Measurements from ENCODE around the gene LRRC36. TPM values are rescaled to one million over a fixed set of nuclear protein-coding genes. Genes with fewer than 3 reads are reported as not detected.

LRRC36 gene
- total and polyA plus RNA-seq, 2 of the 13 experiments (the other 11 are each of a cell fraction or from before 2014, with no cell fraction given) = 0.12 to 0.15 TPM

GRCh38 chr16:67298277-67298676 is 28.3 kb upstream of the LRRC36 start (continued):
- TF ChIP-seq, protein P1, sequence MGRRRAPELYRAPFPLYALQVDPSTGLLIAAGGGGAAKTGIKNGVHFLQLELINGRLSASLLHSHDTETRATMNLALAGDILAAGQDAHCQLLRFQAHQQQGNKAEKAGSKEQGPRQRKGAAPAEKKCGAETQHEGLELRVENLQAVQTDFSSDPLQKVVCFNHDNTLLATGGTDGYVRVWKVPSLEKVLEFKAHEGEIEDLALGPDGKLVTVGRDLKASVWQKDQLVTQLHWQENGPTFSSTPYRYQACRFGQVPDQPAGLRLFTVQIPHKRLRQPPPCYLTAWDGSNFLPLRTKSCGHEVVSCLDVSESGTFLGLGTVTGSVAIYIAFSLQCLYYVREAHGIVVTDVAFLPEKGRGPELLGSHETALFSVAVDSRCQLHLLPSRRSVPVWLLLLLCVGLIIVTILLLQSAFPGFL (CRISPR knock-in tag; IDR thresholded peaks at IDR 0.05) = no peak
- TF ChIP-seq KDM5B (CRISPR knock-in tag; IDR thresholded peaks at IDR 0.05; ENCODE audit: borderline replicate concordance) = no peak
- TF ChIP-seq HINFP (CRISPR knock-in tag; IDR thresholded peaks at IDR 0.05; ENCODE audit: low read depth) = no peak
- no peak for TF ChIP-seq FOXM1 (CRISPR knock-in tag; IDR thresholded peaks at IDR 0.05)
- TF ChIP-seq SRF (IDR thresholded peaks at IDR 0.05; ENCODE audit: low read depth, low read length) = no peak
- no peak for TF ChIP-seq FOXA3 (CRISPR knock-in tag; IDR thresholded peaks at IDR 0.05)

- POLR2A ChIA-PET = no interaction called here
- TF ChIP-seq, protein P2, sequence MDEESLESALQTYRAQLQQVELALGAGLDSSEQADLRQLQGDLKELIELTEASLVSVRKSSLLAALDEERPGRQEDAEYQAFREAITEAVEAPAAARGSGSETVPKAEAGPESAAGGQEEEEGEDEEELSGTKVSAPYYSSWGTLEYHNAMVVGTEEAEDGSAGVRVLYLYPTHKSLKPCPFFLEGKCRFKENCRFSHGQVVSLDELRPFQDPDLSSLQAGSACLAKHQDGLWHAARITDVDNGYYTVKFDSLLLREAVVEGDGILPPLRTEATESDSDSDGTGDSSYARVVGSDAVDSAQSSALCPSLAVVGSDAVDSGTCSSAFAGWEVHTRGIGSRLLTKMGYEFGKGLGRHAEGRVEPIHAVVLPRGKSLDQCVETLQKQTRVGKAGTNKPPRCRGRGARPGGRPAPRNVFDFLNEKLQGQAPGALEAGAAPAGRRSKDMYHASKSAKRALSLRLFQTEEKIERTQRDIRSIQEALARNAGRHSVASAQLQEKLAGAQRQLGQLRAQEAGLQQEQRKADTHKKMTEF (CRISPR knock-in tag; IDR thresholded peaks at IDR 0.05) = no peak
- TF ChIP-seq PAWR (CRISPR knock-in tag; IDR thresholded peaks at IDR 0.05; ENCODE audit: borderline replicate concordance) (no peak), ARNTL (CRISPR knock-in tag; IDR thresholded peaks at IDR 0.05) (no peak)
- no peaks in the 10 kb centered on the region for H3K79me2 ChIP-seq (ENCODE audit: insufficient read depth, low read length)
- no peak overlapping the region for H3K27ac ChIP-seq (ENCODE audit: extremely low read length, insufficient read depth, low read length)
- H2AFZ ChIP-seq (ENCODE audit: low read length) = no peak overlapping the region
- DNase-seq (ENCODE audit: low spot score) (no peak), FAIRE-seq (no peak), ATAC-seq (no peak)
- H4K20me1 ChIP-seq (ENCODE audit: insufficient read depth, low read length) = no peaks in the 10 kb centered on the region
- H3K27me3 ChIP-seq (ENCODE audit: control insufficient read depth in 1 of 2, insufficient read depth in 2 of 2, low read length in 2 of 2) = peaks cover 4 to 53% of the 10 kb centered on the region in 2 experiments; a peak in 4 of 5 replicates
- H3K9ac ChIP-seq (ENCODE audit: insufficient read depth, low read depth, low read length) = no peak overlapping the region
- H3K4me3 ChIP-seq (replicated peaks in 1 of 3; ENCODE audit: insufficient read depth in 1 of 3, low read depth in 2 of 3, low read length in 3 of 3) = no peak overlapping the region
- WGBS (ENCODE audit: low lambda C conversion rate) = 23% methylated on average over 6 of the region's 15 CpGs
- no peaks in the 10 kb centered on the region for H3K4me1 ChIP-seq (ENCODE audit: insufficient read depth, low read length)
- no TSS peak for BruUV-seq (replicated peaks)
- no peaks in the 10 kb centered on the region for H3K36me3 ChIP-seq (replicated peaks in 1 of 2; ENCODE audit: control insufficient read depth in 1 of 2, insufficient read depth in 2 of 2, low read length in 2 of 2)
- no peak overlapping the region for H3K4me2 ChIP-seq (ENCODE audit: low read depth, low read length)
- no peaks in the 10 kb centered on the region for H3K9me3 ChIP-seq (ENCODE audit: low read length)
- intact Hi-C loops (cut with micrococcal nuclease; ENCODE audit: unreplicated experiment) = no loop called here
- in situ Hi-C loops (cut with HindIII; ENCODE audit: extremely low pct_ligation_motif_present, low pct_unique_long_range_greater_than_20kb) = no loop called here
- CTCF ChIA-PET (ENCODE audit: low intra/inter-chr PET ratio, low total read pairs) = no interaction called here
Observed at GRCh38 chr16:67299269-67299668, 27.3 kb upstream of the LRRC36 start.
